ENCODE data around the gene TMEM269. TPM values are rescaled to one million over a fixed set of nuclear protein-coding genes. Genes with fewer than 3 reads are reported as not detected.
"Not testable (repeated sequence)": the region's sequence is repeated elsewhere in the genome, so short reads cannot be mapped to it uniquely, and the experiment has no call there.

TMEM269 gene
- total RNA-seq, 1 donor from 2014 or later: not detected

DNA sequence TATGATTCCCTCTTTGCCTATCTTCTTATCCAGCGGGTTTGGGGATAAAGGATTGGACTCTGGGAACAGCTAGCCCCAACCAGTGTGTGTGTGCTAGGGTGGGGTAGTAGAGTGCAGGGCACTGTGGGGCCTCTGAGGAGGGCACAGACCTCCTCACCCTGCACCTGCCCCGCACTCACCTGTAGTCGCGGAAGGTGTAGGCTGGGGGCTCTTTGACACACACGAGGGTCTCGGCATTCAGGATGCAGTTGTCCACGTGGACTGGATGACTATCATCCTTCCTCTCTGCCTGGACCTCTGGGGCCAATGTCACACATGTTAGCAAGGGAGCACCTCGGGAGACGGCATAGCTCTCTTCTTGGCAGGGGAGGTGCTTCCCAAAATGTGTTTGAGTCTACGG, 36.8 kb upstream of the TMEM269 start:
- DNase-seq (ENCODE audit: low spot score): no peak

DNA sequence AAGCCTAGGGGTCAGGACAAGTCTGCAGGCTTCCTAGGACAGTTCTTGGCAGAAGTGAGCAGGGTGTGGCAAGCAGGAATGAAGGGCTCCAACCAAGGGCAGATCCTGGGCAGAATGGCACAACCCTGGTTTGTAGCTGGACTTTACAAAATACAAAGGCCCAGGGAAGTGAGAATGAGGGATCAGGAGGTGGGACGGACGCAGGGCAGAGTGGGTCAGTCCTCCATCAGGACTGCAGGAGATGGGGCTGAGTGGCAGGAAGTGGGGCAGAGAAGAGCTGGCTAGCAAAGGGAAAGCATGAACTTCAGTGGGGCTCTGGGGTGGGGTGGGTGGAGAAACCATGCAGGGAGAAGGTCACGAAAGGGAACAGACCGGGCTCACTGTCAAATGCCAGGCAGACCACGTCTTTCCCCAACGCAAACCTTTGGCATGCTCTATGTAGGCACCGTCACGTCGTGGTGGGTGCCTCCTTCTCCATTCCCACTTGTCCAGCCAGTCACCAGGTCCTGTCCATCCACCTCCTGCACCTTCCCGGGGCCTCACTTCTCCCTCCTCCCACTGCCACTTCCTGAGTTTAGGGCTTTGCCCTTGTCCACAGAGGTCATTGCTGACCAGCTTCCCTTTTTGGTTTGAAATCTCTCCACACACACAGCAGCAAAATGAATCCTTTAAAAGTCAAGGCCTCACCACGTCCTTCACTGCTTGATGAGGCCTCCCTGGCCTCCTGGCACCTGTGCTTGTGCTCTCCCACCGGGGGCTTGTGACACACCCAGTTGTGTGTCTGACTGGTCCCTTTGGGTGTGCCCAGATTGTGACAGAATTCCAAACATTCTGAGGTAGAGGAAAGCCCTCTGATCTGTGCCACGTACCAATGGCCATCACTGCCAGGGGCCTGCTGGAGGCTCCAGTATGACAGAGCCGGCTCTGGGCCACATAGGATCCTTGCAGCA, 36.1 kb upstream of the TMEM269 start:
- DNase-seq (ENCODE audit: low spot score): no peak

- no peak for DNase-seq (ENCODE audit: low spot score)
These were observed 34.8 kb upstream of the TMEM269 start for GRCh38 chr1:42750041-42750440.

DNA sequence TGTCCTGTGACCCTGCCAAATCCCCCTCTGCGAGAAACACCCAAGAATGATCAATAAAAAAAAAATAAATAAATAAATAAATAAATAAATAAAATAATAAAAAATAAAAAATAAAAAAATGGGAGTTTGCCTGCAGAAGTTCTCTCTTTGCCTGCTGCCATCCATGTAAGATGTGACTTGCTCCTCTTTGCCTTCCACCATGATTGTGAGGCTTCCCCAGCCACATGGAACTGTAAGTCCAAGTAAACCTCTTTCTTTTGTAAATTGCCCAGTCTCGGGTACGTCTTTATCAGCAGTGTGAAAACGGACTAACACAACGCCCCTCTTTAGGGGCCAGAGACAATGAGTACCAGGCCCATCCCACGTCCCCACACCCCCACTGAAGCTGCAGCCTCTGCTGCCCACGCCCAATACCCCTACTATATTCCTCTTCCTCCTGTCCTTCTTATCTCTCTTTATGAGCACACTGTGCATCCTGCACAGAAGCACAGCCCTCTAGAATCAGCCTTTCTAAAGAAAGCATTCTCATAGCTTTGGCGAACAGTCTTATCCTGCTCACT, 33.2 kb upstream of the TMEM269 start:
- not testable (repeated sequence) for DNase-seq (ENCODE audit: low spot score)

DNA sequence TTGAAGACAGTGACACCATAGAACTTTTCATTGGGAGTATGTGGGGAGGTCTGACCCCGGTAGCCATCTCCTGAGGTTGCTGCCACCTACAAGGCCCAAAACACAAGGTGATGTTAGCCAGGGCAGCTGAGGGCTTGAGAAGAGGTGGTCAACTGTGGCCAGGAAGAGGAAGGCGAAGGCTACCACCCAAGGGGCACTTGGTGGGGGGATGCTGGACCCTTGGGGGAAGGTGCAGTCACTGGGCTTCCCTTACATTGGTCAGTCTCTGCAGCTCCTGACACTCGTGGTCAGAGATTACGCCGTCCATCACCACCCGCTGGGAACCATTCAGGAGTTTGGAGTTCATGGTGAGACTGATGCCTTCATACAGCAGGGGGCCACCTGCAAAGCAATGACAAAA, 32.5 kb upstream of the TMEM269 start:
- no peak for DNase-seq (ENCODE audit: low spot score)

DNA sequence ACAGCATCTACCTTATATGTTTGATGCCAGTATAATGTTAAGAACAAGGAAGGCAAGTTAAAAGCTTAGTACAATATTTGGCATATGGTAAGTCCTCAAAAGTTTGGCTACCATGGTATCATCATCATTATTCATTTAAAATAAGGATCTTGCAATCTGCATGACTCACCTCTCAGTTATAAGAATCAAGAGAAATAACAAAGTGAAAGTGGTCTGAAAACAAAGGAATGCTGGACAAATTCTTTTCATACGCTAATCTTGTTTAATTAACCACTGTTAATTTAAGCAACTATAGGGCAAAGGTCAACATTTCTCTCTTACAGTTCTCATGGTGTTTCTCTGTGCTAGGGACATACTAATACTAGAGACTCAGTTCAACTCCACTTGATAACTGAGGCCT, 31.7 kb upstream of the TMEM269 start:
- no peak for DNase-seq (ENCODE audit: low spot score)

- DNase-seq (ENCODE audit: low spot score): peak; percentile 40
These were observed 27.6 kb upstream of the TMEM269 start for GRCh38 chr1:42756956-42757891.

- DNase-seq (ENCODE audit: low spot score): no peak
These were observed 26.9 kb upstream of the TMEM269 start for GRCh38 chr1:42757892-42758275.

- DNase-seq (ENCODE audit: low spot score): no peak
These were observed 26.1 kb upstream of the TMEM269 start for GRCh38 chr1:42758641-42759040.

DNA sequence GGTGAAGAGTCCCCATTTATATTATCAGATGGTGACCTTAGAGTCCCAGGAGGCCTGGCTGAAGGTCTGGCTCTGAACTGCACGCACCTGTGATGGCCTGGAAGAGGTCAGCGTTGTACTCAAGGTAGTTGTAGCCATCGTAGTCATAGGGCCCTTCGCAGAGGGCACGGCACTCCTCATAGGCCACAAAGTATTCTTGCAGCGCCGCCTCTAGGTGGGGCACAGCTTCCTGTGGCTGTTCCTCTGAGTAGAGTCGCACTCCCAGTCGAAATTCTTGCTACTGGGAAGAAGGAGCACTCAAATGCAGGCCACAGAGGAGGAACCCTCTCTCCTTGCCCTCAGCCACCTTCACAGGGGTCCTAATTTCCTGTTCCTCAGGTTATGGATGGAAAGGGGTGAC, 25.7 kb upstream of the TMEM269 start:
- no peak for DNase-seq (ENCODE audit: low spot score)

DNA sequence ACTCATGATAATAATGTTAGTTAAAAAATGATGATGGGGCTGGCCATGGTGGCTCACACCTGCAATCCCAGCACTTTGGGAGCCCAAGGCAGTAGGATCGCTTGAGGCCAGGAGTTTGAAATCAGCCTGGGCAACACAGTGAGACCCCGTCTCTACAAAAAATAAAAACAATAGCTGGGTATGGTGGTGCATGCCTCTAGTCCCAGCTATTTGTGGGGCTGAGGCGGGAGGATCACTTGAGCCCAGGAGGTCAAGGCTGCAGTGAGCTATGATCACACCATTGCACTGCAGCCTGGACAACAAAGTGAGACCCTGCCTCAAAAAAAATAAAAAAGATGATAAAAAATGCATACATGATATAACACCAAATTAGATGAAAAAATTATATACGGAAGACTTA, 23.2 kb upstream of the TMEM269 start:
- no peak for DNase-seq (ENCODE audit: low spot score)

- DNase-seq (ENCODE audit: low spot score): no peak
These were observed 22.5 kb upstream of the TMEM269 start for GRCh38 chr1:42762269-42762668.

- peak; percentile 37 for DNase-seq (ENCODE audit: low spot score)
These were observed 19.5 kb upstream of the TMEM269 start for GRCh38 chr1:42765269-42765668.

DNA sequence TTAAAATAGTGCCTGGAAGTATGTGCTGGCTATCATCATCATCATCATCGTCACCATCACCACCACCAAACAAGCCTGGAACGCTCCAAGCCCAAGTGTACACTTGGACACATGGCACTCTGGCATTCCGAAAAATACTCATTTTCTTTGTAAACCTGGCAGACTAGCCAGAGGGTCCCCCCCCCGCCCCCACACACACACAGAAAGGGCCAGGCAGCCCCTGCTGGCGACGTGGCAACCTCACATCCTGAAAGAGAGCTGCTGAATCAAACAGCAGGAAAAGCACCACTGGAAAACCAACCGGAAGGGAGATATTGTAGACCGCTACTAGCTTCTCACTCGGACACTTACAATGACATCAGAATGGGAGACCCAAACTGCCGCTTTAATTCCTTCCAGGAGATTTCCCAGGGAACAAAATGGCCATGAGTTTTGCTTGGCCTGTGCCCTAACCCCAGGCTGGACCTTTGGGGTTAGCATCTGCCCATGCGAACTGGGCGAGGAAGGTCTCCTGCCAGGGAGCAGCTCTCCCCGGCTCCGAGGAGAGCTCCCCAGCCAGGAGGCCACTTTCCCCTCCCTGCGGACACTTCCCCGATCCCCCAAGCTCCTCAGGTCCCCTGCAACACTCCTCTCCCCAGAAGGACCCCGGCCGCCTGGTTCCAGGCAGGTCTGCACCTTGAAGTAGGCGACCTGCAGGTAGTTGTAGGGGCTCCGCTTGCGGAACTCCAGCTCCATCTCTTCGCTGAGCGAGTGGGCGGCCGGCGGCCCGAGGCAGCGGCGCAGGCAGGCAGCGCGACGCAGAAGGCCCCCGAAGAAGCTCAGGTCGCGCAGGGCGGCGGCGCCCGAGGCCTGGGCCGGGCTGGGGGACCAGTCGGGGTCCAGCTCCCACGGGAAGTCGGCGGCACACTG, 18.7 kb upstream of the TMEM269 start:
- peak; percentile 77 for DNase-seq (ENCODE audit: low spot score)

- DNase-seq (ENCODE audit: low spot score): peak; percentile 100
These were observed 17.9 kb upstream of the TMEM269 start, which contains the start of the genes C1orf50 and P3H1 for GRCh38 chr1:42766741-42767509. Gene C1orf50, plus strand, starts transcription at chr1:42767249. Its CDS starts 63 bp downstream, at chr1:42767312. Gene P3H1, minus strand, starts transcription at chr1:42767028. Its CDS starts 57 bp downstream, at chr1:42766971.

- peak; percentile 23 for DNase-seq (ENCODE audit: low spot score)
These were observed 17.2 kb upstream of the TMEM269 start for GRCh38 chr1:42767510-42768000.

DNA sequence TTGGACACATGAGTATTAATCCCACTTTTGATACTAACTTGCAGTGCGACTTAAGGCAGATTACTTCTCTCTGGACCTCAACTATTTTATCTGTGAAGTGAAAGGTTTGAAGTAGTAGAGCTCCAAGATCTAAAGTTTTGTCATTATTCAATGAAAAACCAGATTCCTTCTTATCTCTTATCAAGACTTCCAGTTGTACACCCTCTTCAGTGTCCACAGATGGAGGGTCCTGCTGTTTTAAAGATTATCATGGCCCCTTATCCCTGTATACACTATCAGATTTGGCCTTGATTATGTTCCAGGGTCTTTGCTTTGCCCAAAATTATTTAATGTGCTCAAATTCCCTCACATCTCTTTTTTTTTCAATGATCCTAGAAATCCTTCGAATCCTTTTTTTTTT, 16.6 kb upstream of the TMEM269 start:
- DNase-seq (ENCODE audit: low spot score): no peak

GRCh38 chr1:42769811-42770210, 15.0 kb upstream of the TMEM269 start:
- no peak for DNase-seq (ENCODE audit: low spot score)

DNA sequence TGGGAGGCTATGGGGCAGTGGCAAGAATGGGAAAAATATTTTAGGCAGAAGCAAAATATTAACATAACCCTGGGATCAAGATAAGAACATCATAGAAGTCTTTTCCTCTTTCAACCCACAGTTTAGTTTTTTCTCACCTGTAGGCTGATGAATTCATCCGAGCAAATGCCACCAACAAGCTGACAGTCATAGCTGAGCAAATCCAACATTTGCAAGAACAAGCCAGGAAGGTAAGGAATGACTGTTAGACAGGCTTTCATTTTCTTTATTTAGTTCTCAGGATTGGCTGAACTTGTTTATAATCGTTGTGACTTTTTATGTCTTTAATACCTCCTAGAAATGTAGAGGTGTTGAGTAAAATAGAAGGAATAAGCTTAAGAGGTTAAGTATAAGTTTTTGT, 11.4 kb upstream of the TMEM269 start:
- no peak for DNase-seq (ENCODE audit: low spot score)

Data from umbilical cord (tissue), 2 donors.